Testis (tissue), 2 donors: Measurements from ENCODE around the gene GYPC.

ENCODE experiments used
- POLR2A ChIP-seq: fragments of 450-650 bp; IDR thresholded peaks from one replicate; pipeline ENCODE4 v1.6.1; 2017; ENCODE audit warnings: antibody characterized with exemption, mild to moderate bottlenecking, moderate library complexity
- TF ChIP-seq, protein P1 (sequence below), 3 experiments: fragments of 450-650 bp in 2 of 3; fragments of 200-600 bp in 1 of 3; sonication (generic) in 1 of 3; IDR thresholded peaks; one replicate each; pipeline ENCODE4 v1.5.1; 2016 to 2019; ENCODE audit warnings: antibody characterized with exemption in 3 of 3, mild to moderate bottlenecking in 2 of 3, moderate library complexity in 1 of 3

DNA sequence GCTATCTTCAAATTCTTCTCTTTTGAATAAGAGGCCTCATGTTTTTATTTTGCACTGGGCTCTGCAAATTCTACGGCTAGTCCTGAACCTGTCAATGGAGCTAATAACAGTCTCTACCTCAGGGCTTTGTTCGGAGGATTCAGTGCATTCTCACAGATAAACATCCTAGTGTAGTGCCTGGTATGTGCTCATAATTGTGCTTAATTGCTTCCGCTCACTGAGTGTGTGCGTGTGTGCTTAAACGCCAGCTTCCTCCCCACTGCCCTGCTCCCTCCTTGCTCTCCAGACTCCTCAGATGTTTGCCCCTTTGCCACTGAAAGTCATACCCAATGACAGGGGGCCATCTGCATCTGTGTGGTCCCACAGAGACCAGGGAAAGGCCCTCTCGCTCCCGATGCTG is 6.7 kb downstream of the GYPC start:
- TF ChIP-seq, protein P1, sequence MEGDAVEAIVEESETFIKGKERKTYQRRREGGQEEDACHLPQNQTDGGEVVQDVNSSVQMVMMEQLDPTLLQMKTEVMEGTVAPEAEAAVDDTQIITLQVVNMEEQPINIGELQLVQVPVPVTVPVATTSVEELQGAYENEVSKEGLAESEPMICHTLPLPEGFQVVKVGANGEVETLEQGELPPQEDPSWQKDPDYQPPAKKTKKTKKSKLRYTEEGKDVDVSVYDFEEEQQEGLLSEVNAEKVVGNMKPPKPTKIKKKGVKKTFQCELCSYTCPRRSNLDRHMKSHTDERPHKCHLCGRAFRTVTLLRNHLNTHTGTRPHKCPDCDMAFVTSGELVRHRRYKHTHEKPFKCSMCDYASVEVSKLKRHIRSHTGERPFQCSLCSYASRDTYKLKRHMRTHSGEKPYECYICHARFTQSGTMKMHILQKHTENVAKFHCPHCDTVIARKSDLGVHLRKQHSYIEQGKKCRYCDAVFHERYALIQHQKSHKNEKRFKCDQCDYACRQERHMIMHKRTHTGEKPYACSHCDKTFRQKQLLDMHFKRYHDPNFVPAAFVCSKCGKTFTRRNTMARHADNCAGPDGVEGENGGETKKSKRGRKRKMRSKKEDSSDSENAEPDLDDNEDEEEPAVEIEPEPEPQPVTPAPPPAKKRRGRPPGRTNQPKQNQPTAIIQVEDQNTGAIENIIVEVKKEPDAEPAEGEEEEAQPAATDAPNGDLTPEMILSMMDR (IDR thresholded peaks at IDR 0.05), result no peak
- no peak for TF ChIP-seq POLR2A
